HG02973 (cell line): ENCODE results near the gene FBXO3.
A peak's percentile ranks its signal among the peaks of the same experiment; 100 is the strongest.
"Not testable (repeated sequence)": the region's sequence is repeated elsewhere in the genome, so short reads cannot be mapped to it uniquely, and the experiment has no call there.

Experiments used
- ATAC-seq: cut with Tn5 transposase; IDR thresholded peaks from one replicate; pipeline ENCODE4 v1.9.1; 2021; ENCODE audit warnings: moderate library complexity; ENCODE audit not compliant: unreplicated experiment

Gene FBXO3

GRCh38 chr11:33773987-33774735 lies at the start of gene FBXO3:
FBXO3 (minus strand) TSS chr11:33774520; CDS start chr11:33774497, 23 bp downstream.
- ATAC-seq = peak; percentile 64

GRCh38 chr11:33822981-33823380 lies 48.7 kb upstream of the FBXO3 start:
- not testable (repeated sequence) for ATAC-seq

GRCh38 chr11:33819278-33820035 lies 45.1 kb upstream of the FBXO3 start:
- ATAC-seq = no peak

- ATAC-seq = peak; percentile 74
Measured at GRCh38 chr11:33808228-33808828, 34.0 kb upstream of the FBXO3 start.

GRCh38 chr11:33804471-33804870 lies 30.2 kb upstream of the FBXO3 start:
- ATAC-seq = no peak

GRCh38 chr11:33802194-33802950 lies 28.1 kb upstream of the FBXO3 start:
- ATAC-seq = no peak

GRCh38 chr11:33801821-33802193 lies 27.5 kb upstream of the FBXO3 start:
- ATAC-seq = no peak

- ATAC-seq = no peak
Measured at GRCh38 chr11:33797879-33798278, 23.6 kb upstream of the FBXO3 start.

- no peak for ATAC-seq
Measured at GRCh38 chr11:33790040-33790439, 15.7 kb upstream of the FBXO3 start.

GRCh38 chr11:33788095-33788494 lies 13.8 kb upstream of the FBXO3 start:
- ATAC-seq = not testable (repeated sequence)

GRCh38 chr11:33787076-33787475 lies 12.8 kb upstream of the FBXO3 start:
- no peak for ATAC-seq

GRCh38 chr11:33785609-33786008 lies 11.3 kb upstream of the FBXO3 start:
- no peak for ATAC-seq

- no peak for ATAC-seq
Measured at GRCh38 chr11:33779849-33780528, 5.7 kb upstream of the FBXO3 start.

GRCh38 chr11:33778675-33779074 lies 4.4 kb upstream of the FBXO3 start:
- no peak for ATAC-seq

GRCh38 chr11:33777906-33778305 lies 3.6 kb upstream of the FBXO3 start:
- no peak for ATAC-seq

GRCh38 chr11:33775832-33776470 lies 1.6 kb upstream of the FBXO3 start:
- ATAC-seq = no peak

- ATAC-seq = no peak
Measured at GRCh38 chr11:33775467-33775807, 1.1 kb upstream of the FBXO3 start.

GRCh38 chr11:33774736-33775466 lies 581 bp upstream of the FBXO3 start:
- ATAC-seq = no peak

- ATAC-seq = peak; percentile 26
Measured at GRCh38 chr11:33773404-33773986, 825 bp downstream of the FBXO3 start.
